Upper lobe of left lung (tissue), 4 donors: ENCODE data around the gene IMPA2.
"Not testable (repeated sequence)": the region's sequence is repeated elsewhere in the genome, so short reads cannot be mapped to it uniquely, and the experiment has no call there.

Source experiments
- EP300 ChIP-seq, 4 donors: sonication (generic); formaldehyde crosslinking; IDR thresholded peaks; one replicate each; pipeline ENCODE4 v1.5.1; 2017; ENCODE audit warnings: antibody characterized with exemption in 4 of 4, control low read depth in 2 of 4
- POLR2A ChIP-seq, 4 donors: fragments of 450-650 bp; IDR thresholded peaks; one replicate each; pipeline ENCODE4 v1.5.1; 2016 to 2017; ENCODE audit warnings: antibody characterized with exemption in 4 of 4, mild to moderate bottlenecking in 2 of 4
- TF ChIP-seq, protein P1 (sequence below), 6 experiments: fragments of 450-650 bp in 4 of 6; fragments of 200-600 bp in 2 of 6; sonication (generic) in 2 of 6; IDR thresholded peaks; one replicate each; pipeline ENCODE4 v1.5.1; 2016 to 2019; ENCODE audit warnings: antibody characterized with exemption in 6 of 6

- TF ChIP-seq, protein P1, sequence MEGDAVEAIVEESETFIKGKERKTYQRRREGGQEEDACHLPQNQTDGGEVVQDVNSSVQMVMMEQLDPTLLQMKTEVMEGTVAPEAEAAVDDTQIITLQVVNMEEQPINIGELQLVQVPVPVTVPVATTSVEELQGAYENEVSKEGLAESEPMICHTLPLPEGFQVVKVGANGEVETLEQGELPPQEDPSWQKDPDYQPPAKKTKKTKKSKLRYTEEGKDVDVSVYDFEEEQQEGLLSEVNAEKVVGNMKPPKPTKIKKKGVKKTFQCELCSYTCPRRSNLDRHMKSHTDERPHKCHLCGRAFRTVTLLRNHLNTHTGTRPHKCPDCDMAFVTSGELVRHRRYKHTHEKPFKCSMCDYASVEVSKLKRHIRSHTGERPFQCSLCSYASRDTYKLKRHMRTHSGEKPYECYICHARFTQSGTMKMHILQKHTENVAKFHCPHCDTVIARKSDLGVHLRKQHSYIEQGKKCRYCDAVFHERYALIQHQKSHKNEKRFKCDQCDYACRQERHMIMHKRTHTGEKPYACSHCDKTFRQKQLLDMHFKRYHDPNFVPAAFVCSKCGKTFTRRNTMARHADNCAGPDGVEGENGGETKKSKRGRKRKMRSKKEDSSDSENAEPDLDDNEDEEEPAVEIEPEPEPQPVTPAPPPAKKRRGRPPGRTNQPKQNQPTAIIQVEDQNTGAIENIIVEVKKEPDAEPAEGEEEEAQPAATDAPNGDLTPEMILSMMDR (IDR thresholded peaks at IDR 0.05), result not testable (repeated sequence)
- TF ChIP-seq POLR2A (IDR thresholded peaks at IDR 0.05), result not testable (repeated sequence)
- TF ChIP-seq EP300 (IDR thresholded peaks at IDR 0.05), result peak in 1 of 4 donors; percentile 12
Measured at GRCh38 chr18:11945834-11946659, 35.3 kb upstream of the IMPA2 start.
